Activated naive CD8-positive, alpha-beta T cell treated with anti-CD3 and anti-CD28 coated beads, Interleukin-2, amount 50 U/mL, for 24 hours (primary cell): Measurements from ENCODE around the gene KRT28.
A peak's percentile ranks its signal among the peaks of the same experiment; 100 is the strongest.
"Not testable (repeated sequence)": the region's sequence is repeated elsewhere in the genome, so short reads cannot be mapped to it uniquely, and the experiment has no call there.

Experiments
- ATAC-seq: fragments of 150-1000 bp; cut with Tn5 transposase; one replicate; pipeline ENCODE4 v1.10.0; 2021
- DNase-seq: peaks from one replicate; pipeline ENCODE4 v3.0.0; 2021
- H3K27ac Mint-ChIP-seq: one replicate; pipeline ENCODE4 v1.8.0; 2021; ENCODE audit warnings: mild to moderate bottlenecking, mixed read lengths
- H3K27me3 Mint-ChIP-seq: one replicate; pipeline ENCODE4 v1.8.0; 2021; ENCODE audit warnings: mixed read lengths
- H3K36me3 Mint-ChIP-seq: one replicate; pipeline ENCODE4 v1.8.0; 2021; ENCODE audit warnings: low read depth, mixed read lengths
- H3K4me1 Mint-ChIP-seq: one replicate; pipeline ENCODE4 v1.8.0; 2021; ENCODE audit warnings: mixed read lengths
- H3K4me3 Mint-ChIP-seq: one replicate; pipeline ENCODE4 v1.8.0; 2021; ENCODE audit warnings: mild to moderate bottlenecking, moderate library complexity, mixed read lengths
- H3K9me3 Mint-ChIP-seq: one replicate; pipeline ENCODE4 v1.8.0; 2021; ENCODE audit warnings: mixed read lengths

Gene KRT28

DNA sequence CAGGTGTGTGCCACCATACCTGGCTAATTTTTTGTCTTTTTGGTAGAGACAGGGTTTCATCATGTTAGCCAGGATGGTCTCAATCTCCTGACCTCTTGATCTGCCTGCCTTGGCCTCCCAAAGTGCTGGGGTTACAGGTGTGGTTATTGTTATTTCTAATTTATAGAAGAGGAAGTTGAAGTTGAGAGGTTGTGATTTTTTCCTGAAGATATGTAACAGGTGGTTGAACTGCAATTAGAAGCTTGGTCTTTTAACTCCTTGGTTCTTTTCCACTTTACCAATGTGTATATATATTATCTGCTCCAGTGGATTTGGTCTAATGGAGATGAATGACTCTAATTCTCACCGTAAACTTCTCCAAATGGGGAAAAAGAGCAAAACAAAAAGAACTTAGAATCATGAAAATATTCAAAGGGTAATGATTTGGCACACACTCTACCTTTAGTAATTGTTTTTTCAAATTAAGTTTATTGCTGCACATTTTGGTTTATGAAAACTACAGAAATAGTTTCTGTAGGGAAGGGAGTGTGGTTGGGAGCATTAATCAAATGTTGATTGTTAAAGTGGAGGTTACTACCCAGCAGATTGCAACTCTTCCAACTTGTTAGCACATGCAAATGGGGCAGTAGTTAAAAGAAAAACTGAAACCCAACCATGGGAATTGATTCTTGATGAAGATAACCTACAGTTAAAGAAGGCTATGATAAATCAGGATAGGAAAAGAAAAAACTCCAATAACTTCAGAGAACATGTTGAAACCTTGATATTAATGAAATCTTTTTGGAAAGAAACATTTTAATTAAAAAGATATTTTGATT lies 24.5 kb upstream of the KRT28 start:
- Mint-ChIP-seq H3K4me1 (peaks cover 24% of the 10 kb centered on the region), H3K9me3 (no peaks in the 10 kb centered on the region), H3K27ac (no peak overlapping the region), H3K36me3 (peaks cover 5% of the 10 kb centered on the region), H3K27me3 (peaks cover 6% of the 10 kb centered on the region), H3K4me3 (no peak overlapping the region)
- no peak for ATAC-seq
- DNase-seq: no peak

DNA sequence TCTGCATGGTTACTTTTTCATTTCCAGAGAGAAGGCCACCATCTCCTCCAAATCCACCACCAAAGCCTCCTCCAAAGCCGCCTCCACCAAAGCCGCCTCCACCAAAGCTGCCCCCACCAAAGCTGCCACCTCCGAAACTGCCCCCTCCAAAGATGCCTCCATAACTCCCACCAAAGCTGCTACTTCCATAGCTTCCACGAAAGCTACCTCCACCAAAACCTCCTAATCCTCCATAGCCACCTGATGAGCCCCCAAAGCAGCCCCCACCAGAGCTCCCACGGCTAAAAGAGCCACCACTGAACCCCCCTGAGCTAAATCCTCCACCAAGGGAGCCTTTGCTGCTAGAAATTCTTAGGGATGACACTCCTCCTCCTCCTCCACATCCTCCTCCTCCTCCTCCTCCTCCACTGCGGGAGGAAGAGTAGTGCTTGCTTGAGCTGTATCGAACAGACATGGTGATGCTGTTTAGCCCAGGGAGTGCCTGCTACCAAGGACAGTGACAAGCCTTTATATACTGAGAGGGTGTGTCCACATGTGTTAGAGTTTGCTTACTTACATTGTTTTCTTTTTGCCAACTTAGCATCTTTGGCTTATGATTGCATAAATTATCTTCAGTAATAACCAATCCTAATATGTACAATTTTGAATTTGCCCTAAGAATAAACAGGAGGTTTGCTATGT lies 22.5 kb upstream of the KRT28 start, which contains the start of gene KRT10:
Gene KRT10 (minus strand): TSS at position 483 of the 681 bp plus-strand sequence. CDS start 29 bp downstream, at position 454.
- H3K36me3 Mint-ChIP-seq: peaks cover 16% of the 10 kb centered on the region
- peaks cover 28% of the 10 kb centered on the region for H3K4me1 Mint-ChIP-seq
- H3K27me3 Mint-ChIP-seq: peaks cover 6% of the 10 kb centered on the region
- DNase-seq (no peak), ATAC-seq (no peak)
- H3K27ac Mint-ChIP-seq: no peak within 1 kb of the TSS
- no peak within 1 kb of the TSS for H3K4me3 Mint-ChIP-seq
- H3K9me3 Mint-ChIP-seq: no peaks in the 10 kb centered on the region

DNA sequence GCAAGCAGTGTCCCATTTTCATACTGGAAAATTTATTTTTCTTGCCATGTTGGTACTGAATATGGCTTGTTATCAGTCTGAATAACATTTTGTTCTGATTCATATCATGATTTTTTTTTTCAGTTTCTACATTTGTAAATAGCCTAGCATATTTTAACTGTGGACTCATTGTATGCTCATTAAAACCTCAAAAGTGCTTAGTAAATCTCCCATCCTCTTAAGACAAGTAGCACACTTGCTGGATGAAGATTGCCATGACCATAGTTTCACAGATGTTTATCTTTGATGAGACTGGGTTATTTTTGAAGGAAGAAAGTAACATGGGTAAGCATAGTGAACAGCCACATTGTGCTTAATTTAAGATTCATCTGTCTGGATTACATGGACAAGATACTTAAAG lies 21.8 kb upstream of the KRT28 start:
- ATAC-seq (no peak), DNase-seq (no peak)
- Mint-ChIP-seq H3K27ac (no peak overlapping the region), H3K9me3 (no peaks in the 10 kb centered on the region), H3K27me3 (peaks cover 2% of the 10 kb centered on the region), H3K36me3 (peaks cover 24% of the 10 kb centered on the region), H3K4me1 (peaks cover 28% of the 10 kb centered on the region), H3K4me3 (no peak overlapping the region)

DNA sequence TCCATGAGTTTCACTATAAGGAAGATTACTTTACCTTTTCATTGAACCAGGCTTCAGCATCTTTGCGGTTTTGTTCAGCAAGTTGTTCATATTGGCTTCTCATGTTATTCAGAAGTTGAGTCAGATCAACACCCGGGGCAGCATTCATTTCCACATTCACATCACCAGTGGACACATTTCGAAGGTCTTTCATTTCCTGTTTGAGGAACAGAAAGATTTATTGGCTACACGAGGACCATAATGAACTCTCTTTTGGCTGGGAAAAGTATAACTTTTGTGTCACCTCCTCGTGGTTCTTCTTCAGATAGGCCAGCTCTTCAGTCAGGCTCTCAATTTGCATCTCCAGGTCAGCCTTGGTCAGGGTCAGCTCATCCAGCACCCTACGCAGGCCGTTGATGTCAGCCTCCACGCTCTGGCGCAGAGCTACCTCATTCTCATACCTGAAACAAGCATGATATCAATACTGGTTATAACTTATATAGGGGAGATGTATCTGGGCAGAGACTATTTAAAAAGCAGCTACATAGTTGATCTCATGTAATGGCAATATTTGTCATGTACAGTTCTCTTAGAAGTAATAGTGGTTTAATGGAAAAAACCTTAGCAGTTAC lies 20.6 kb upstream of the KRT28 start:
- no peak for DNase-seq
- H3K36me3 Mint-ChIP-seq: peaks cover 25% of the 10 kb centered on the region
- no peaks in the 10 kb centered on the region for H3K27me3 Mint-ChIP-seq
- peak overlapping the region; percentile 82 for H3K4me3 Mint-ChIP-seq
- H3K27ac Mint-ChIP-seq: peak overlapping the region; percentile 81
- ATAC-seq: no peak
- H3K4me1 Mint-ChIP-seq: peaks cover 26% of the 10 kb centered on the region
- no peaks in the 10 kb centered on the region for H3K9me3 Mint-ChIP-seq

DNA sequence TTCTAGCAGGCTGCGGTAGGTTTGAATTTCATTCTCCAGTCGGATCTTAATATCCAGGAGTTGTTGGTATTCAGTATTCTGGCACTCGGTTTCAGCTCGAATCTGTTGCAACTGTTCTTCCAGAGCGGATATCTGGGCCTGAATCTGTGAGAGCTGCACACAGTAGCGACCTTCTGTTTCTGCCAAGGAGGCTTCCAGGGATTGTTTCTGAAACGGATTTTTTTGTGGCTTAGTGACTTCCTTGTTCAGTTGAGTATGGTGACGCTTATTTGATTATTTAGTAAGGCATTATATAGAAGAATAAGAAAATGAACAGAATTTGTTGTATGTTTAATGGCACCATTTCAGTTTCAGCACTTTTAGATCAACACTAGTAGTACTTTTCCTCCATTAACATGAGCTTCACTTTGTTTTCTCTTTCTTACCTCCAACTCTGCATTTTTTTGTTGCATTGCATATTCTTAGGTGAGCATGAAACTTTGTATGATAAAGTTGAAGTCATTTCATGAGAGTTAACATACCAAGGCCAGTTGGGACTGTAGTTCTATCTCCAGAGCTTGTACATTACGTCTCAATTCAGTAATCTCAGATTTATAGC lies 19.9 kb upstream of the KRT28 start:
- Mint-ChIP-seq H3K36me3 (peaks cover 25% of the 10 kb centered on the region), H3K4me3 (peak overlapping the region; percentile 82), H3K27me3 (peaks cover 5% of the 10 kb centered on the region), H3K9me3 (no peaks in the 10 kb centered on the region), H3K27ac (peak overlapping the region; percentile 81), H3K4me1 (peaks cover 26% of the 10 kb centered on the region)
- DNase-seq (no peak), ATAC-seq (no peak)

DNA sequence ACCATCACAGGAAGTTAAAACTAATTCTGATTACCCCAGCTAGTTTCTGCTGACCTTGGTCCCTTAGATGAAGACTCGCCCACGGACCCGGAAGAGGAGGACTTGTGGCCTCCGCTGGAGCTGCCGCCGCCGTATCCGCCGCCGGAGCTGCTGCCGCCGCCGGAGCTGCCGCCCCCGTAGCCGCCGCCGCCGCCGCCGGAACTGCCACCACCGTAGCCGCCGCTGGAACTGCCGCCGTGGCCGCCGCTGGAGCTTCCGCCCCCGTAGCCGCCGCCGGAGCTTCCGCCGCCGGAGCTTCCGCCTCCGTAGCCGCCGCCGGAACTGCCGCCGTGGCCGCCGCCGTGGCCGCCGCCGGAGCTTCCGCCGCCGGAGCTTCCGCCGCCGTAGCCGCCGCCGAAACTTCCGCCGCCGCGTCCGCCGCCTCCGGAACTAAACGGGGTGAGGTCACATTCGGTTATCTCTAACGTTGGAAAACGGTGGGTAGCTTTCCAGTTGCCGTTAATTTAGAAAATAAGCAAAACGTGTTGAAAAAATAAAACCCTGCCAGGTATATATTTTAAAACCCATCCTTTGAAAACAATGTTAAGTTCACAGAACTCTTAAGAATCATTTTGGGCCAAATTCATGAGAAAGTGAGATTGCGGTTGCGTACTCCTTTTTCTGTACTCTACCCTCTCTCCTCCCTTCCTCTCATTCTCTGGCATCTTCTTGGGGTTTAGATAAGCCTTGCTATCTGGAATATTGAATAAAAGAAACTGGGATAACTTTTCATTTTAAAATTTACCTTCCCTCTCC lies 19.2 kb upstream of the KRT28 start:
- Mint-ChIP-seq H3K27ac (peak overlapping the region; percentile 91), H3K4me1 (peaks cover 26% of the 10 kb centered on the region), H3K36me3 (peaks cover 25% of the 10 kb centered on the region), H3K27me3 (peaks cover 11% of the 10 kb centered on the region), H3K9me3 (no peaks in the 10 kb centered on the region), H3K4me3 (peak overlapping the region; percentile 91)
- DNase-seq (peak; percentile 85), ATAC-seq (peak; percentile 84)

DNA sequence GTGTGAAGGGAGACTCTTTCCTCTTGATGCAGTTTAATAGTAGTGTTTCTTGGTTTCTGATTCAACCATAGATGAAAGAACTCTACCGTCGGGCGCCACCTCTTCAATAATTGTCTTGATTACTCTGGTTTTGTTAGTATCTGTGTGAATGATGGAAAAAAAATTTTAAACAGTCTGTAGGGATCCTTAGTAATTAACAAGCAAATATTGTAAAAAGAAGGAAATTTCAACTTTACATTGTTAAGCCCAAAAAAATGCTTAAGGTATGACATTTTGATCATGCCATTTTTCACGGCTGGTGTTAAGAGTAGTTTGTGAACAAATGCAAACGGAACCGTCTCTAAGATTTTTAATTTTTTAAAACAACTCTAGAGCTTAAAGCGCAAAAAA lies 18.6 kb upstream of the KRT28 start:
- peaks cover 24% of the 10 kb centered on the region for H3K36me3 Mint-ChIP-seq
- ATAC-seq (no peak), DNase-seq (no peak)
- H3K9me3 Mint-ChIP-seq: no peaks in the 10 kb centered on the region
- H3K4me1 Mint-ChIP-seq: peaks cover 26% of the 10 kb centered on the region
- peaks cover 15% of the 10 kb centered on the region for H3K27me3 Mint-ChIP-seq
- H3K4me3 Mint-ChIP-seq: peak overlapping the region; percentile 91
- H3K27ac Mint-ChIP-seq: peak overlapping the region; percentile 91

DNA sequence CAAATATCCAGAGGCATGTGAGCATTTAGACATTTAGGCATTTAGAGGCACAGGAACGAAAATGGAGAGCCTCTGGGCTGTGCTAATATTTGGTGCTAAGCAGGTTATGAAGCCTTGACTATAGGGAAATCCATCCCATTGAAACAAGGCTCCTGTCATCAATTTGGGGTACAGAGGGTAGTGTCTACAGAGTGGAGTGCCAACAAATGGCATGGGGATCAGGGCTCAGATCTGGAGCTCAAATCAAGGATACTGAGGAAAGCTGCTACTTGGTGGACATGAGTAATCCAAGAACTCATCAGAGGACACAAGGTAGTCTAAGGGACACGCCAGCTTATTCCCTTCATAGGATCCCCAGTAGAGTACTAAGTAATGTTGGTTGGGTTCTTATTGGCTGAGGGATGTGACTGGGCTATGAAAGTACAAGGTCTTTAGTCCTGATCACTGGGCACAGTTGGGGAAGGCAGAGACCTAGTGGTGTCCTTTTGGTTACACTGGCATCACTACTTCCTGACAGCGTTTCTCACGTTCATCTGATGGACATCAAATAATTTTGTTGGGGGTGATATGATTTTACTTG lies 17.4 kb upstream of the KRT28 start:
- Mint-ChIP-seq H3K27ac (peak overlapping the region; percentile 74), H3K4me1 (peaks cover 26% of the 10 kb centered on the region), H3K27me3 (peaks cover 22% of the 10 kb centered on the region), H3K36me3 (peaks cover 20% of the 10 kb centered on the region), H3K4me3 (peak overlapping the region; percentile 91), H3K9me3 (no peaks in the 10 kb centered on the region)
- DNase-seq: no peak
- no peak for ATAC-seq

DNA sequence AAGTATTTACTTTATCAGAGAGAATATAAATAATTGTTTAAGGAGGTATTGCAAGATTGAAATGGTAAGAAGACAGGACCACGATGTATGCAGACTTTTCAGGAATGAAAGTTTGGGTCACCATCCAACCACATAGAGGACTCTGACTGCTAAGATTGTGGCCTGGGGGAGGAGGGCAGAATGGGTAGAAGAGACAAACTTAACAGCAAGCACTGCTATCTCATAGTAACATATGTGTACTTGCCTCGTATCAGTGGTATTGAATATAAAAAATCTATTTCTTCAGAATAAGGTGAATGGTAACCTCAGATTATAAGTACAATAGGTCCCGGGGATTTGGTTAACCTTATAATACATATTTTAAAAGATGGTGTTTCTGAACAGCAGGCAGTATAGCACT lies 16.8 kb upstream of the KRT28 start:
- peaks cover 26% of the 10 kb centered on the region for H3K4me1 Mint-ChIP-seq
- no peak overlapping the region for H3K4me3 Mint-ChIP-seq
- H3K36me3 Mint-ChIP-seq: peaks cover 20% of the 10 kb centered on the region
- no peak overlapping the region for H3K27ac Mint-ChIP-seq
- DNase-seq: no peak
- H3K9me3 Mint-ChIP-seq: no peaks in the 10 kb centered on the region
- ATAC-seq: no peak
- H3K27me3 Mint-ChIP-seq: peaks cover 28% of the 10 kb centered on the region

DNA sequence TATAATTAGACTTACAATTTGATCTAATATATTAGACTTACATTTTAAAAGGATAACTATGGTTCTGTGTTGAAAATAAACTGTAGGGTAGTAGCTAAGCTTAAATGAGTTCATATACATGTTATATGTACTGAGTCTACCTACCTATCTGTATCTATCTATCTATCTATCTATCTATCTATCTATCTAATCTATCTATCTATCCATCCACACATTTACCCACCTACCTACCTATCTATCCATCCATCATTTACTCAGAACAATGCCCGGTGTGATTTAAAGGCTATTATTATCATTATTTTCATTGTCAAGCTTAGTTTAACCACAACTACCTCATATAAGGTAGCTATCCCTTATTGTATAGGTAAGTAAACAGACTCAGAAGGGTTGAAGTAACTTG lies 15.6 kb upstream of the KRT28 start:
- peaks cover 25% of the 10 kb centered on the region for H3K4me1 Mint-ChIP-seq
- DNase-seq (no peak), ATAC-seq (no peak)
- H3K27me3 Mint-ChIP-seq: peaks cover 37% of the 10 kb centered on the region
- H3K36me3 Mint-ChIP-seq: peaks cover 20% of the 10 kb centered on the region
- H3K4me3 Mint-ChIP-seq: no peak overlapping the region
- H3K27ac Mint-ChIP-seq: no peak overlapping the region
- no peaks in the 10 kb centered on the region for H3K9me3 Mint-ChIP-seq

DNA sequence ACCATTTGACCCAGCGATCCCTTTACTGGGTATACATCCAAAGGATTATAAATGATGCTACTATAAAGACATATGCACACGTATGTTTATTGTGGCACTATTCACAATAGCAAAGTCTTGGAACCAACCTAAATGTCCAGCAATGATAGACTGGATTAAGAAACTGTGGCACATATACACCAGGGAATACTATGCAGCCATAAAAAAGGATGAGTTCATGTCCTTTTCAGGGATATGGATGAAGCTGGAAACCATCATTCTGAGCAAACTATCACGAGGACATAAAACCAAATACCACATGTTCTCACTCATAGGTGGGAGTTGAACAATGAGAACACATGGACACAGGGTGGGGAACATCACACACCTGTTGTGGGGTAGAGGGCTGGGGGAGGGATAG lies 14.9 kb upstream of the KRT28 start:
- H3K27me3 Mint-ChIP-seq: peaks cover 44% of the 10 kb centered on the region
- H3K9me3 Mint-ChIP-seq, DNase-seq, ATAC-seq, H3K4me3 Mint-ChIP-seq, H3K27ac Mint-ChIP-seq: not testable (repeated sequence)
- H3K4me1 Mint-ChIP-seq: peaks cover 17% of the 10 kb centered on the region
- H3K36me3 Mint-ChIP-seq: peaks cover 20% of the 10 kb centered on the region

DNA sequence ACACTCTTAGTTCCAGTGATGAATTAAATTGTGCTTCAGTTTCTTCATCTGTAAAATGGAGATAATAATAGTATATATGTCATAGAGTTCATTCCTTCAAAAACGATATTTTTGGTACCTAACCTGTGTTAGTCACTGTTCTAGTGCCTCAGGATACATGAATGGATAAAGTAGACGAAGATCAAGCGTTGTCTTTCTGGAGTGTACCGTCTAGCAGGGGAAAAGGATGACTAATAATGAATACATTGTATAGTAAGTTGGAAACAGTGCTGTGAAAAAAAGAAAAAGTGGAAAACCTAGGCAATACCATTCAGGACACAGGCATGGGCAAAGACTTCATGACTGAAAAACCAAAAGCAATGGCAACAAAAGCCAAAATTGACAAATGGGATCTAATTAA lies 14.0 kb upstream of the KRT28 start:
- H3K9me3 Mint-ChIP-seq: no peaks in the 10 kb centered on the region
- peaks cover 20% of the 10 kb centered on the region for H3K36me3 Mint-ChIP-seq
- no peak overlapping the region for H3K4me3 Mint-ChIP-seq
- no peak for DNase-seq
- peaks cover 48% of the 10 kb centered on the region for H3K27me3 Mint-ChIP-seq
- no peak overlapping the region for H3K27ac Mint-ChIP-seq
- peaks cover 12% of the 10 kb centered on the region for H3K4me1 Mint-ChIP-seq
- no peak for ATAC-seq

DNA sequence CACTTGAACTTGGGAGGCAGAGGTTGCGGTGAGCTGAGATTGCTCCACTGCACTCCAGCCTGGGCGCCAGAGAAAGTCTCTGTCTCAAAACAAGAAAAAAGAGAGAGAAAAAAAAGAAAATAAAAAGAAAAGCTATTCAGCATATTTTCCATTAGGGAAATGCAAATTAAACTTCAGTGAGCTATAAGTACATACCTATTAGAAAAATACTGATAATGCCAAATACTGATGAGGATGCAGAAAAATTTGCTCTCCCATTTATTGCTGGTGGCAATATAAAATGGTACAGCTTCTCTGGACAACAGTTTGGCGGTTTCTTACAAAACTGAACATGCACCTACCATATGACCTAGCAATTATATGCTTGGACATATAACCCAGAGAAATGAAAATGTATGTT lies 12.9 kb upstream of the KRT28 start:
- H3K27me3 Mint-ChIP-seq: peaks cover 55% of the 10 kb centered on the region
- no peak overlapping the region for H3K4me3 Mint-ChIP-seq
- H3K36me3 Mint-ChIP-seq: peaks cover 11% of the 10 kb centered on the region
- ATAC-seq (no peak), DNase-seq (no peak)
- H3K9me3 Mint-ChIP-seq: no peaks in the 10 kb centered on the region
- peaks cover 3% of the 10 kb centered on the region for H3K4me1 Mint-ChIP-seq
- H3K27ac Mint-ChIP-seq: no peak overlapping the region

DNA sequence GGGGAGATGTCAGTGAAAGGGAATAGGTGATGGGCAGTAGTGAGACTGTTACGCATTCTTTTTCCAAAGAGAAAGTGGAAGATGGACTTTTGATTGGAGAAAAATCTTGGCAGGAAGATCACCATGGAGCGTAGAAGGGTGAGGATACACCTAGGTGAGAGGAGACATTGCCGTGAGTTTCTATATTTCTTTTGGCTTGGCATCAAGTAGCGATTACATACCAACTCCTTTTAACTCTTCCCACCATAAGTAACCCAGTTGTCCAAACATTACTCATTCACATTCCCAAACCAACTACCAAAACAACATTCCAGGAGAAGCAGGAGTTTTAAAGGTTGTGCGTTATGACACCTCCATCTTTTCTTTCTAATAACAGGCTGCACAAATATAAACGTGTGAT lies 10.7 kb upstream of the KRT28 start:
- peaks cover 70% of the 10 kb centered on the region for H3K27me3 Mint-ChIP-seq
- H3K9me3 Mint-ChIP-seq: no peaks in the 10 kb centered on the region
- H3K36me3 Mint-ChIP-seq: no peaks in the 10 kb centered on the region
- no peak overlapping the region for H3K4me3 Mint-ChIP-seq
- no peak overlapping the region for H3K27ac Mint-ChIP-seq
- no peak for ATAC-seq
- DNase-seq: no peak
- no peaks in the 10 kb centered on the region for H3K4me1 Mint-ChIP-seq
